ENCODE measurements around the gene RCN2.

RCN2 gene

GRCh38 chr15:76994971-76995945 is 63.7 kb downstream of the RCN2 start, which contains the start of gene PSTPIP1:
PSTPIP1 (plus strand) TSS chr15:76995126; CDS start chr15:76995574, 448 bp downstream.
- DNase-seq, result peak; percentile 23 to 68 (median 46)

- DNase-seq, result no peak
Observed at GRCh38 chr15:76996076-76996525, 64.6 kb downstream of the RCN2 start.

GRCh38 chr15:76996526-76997401 is 65.2 kb downstream of the RCN2 start:
- DNase-seq, result peak in 2 of 4 experiments; percentile 32 to 41

GRCh38 chr15:76998663-76999285 is 67.2 kb downstream of the RCN2 start:
- DNase-seq, result no peak

- no peak for DNase-seq
Observed at GRCh38 chr15:76999996-77000395, 68.4 kb downstream of the RCN2 start.

- no peak for DNase-seq
Observed at GRCh38 chr15:77001351-77001750, 69.8 kb downstream of the RCN2 start.

- no peak for DNase-seq
Observed at GRCh38 chr15:77001966-77002365, 70.4 kb downstream of the RCN2 start.

GRCh38 chr15:77002436-77002835 is 70.9 kb downstream of the RCN2 start:
- DNase-seq, result no peak

- peak in 2 of 4 experiments; percentile 13 to 31 for DNase-seq
Observed at GRCh38 chr15:77002954-77003912, 71.7 kb downstream of the RCN2 start.
